SIG-M5 (cell line): ENCODE measurements around the gene RASGRP3.
"Not testable (repeated sequence)": the region's sequence is repeated elsewhere in the genome, so short reads cannot be mapped to it uniquely, and the experiment has no call there.

Source experiments
- DNase-seq: peaks from one replicate; lab custom pipeline; 2025; lab: John Stamatoyannopoulos, UW

The RASGRP3 gene

DNA sequence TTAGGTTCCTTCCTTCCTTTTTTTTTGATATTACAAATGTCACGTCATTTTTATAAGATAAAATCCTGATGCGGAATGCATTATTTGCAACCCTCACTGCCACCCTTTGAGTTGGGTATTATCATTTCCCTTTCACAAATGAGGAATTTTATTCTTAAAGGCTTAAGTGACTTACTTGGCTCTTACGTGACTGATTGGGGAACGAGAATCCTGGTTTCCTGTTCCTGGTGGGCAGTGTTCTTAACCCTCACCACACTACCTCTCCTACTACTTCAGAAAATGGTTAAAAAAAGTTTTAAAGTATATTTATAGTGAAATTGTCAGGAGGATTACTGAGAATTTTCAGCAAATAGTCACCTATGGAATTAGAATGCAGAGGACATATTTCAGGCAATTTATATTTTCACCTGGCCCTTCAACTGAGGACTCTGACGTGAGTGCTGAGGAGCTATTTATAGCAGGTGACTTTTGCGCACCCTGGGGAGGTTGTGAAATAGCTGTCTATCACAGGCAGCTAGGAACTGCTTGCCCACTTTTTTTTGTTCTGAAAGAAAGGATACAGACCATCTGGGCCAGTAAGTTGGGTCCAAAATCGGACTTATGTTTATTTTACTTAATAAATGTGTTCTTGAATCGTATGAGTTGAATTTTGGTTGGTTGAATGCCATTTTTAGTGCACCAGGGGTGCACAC lies 18.7 kb upstream of the RASGRP3 start:
- DNase-seq: no peak

DNA sequence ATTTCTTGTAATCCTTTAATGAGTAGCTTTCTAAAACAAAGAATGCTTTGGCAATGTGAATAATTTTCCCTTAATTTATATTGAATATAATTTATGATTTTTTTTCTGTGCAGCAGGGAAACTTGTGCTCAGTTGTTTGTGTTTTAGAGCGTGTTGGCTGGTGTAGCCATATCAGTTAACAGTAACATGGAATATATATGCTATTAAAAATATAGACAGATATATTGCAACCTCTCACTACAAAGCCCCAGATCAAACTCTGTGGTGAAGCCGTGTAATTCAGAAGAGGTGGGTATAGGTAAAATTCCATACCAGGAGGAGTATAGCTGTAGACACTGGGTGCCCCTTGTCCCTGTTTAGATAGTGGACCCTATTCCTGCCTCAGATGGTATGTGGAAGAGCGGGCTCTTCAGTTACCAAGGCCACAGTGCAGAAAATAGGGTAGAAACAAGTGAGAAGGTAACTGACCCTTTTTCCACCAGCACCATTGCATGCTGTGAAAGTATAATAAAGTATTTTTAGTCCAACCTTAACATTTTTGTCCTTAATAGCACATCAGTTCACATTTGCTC lies 18.1 kb upstream of the RASGRP3 start:
- no peak for DNase-seq

DNA sequence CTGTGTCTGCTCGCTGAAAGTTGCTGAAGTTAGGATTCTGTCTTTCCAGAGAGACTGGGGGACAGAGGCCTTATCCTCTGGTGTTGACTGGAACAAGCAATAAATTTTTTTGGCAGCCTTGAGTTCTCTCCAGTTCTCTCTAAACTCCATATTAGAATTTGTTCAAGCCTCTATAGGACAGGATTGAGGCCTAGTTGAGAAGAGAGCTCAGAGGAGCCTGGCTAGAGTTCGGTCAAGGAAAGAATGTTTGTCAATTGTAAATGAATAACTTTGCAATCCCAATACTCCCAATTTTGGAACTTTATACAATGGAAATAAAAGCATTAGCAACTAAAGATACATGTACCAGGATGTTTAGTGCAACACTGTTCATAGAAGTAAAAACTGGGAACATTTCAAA lies 16.7 kb upstream of the RASGRP3 start:
- no peak for DNase-seq

DNA sequence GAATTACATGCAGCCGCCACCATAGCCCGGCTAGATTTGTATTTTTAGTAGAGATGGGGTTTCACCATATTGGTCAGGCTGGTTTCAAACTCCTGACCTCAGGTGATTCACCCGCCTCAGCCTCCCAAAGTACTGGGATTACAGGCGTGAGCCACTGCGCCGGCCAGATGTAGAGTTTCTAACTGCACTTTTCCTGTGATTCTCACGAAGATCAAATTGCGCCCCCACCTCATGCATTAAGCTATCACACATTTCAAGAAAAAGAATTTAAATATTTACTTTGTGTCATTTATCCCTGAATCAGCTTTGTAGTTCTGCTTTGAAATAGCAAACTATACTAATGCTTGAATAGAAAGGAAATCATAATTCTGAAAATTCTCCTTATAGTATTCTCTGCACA lies 13.9 kb upstream of the RASGRP3 start:
- DNase-seq: not testable (repeated sequence)

DNA sequence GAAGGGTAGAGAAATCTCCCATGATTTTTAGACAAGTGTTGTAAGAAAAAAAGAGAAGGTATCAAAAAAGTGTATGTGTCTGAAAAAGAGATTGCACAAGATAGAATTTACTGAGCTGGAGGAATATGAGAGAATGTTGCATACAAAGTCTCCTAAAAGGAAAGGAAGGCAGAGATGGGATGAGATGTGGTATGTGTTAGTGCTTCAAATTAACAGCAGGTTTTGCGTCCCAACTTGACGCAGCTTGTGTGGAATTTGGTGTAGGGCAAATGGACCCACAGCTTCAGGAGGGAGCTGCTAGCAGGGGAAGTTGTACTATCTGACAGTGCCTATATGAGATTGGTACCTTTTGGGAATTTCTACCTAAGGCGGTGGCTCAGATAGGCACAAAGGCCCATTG lies 9.0 kb upstream of the RASGRP3 start:
- DNase-seq: no peak

DNA sequence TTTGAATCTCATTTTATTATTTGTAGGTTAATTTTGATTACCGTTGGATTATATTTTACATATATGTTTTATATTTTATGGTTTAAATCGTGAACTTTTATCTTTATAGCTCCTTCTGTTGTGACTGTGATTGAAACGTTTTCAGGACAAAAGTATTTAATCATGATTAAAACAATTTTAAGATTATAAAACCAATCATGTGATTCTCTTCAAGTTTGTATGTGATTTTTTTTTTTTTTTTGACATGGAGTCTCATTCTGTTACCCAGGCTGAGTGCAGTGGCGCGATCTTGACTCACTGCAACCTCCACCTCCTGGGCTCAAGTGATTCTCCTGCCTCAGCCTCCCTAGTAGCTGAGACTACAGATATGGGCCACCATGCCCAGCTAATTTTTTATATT lies 7.2 kb upstream of the RASGRP3 start:
- DNase-seq: no peak

DNA sequence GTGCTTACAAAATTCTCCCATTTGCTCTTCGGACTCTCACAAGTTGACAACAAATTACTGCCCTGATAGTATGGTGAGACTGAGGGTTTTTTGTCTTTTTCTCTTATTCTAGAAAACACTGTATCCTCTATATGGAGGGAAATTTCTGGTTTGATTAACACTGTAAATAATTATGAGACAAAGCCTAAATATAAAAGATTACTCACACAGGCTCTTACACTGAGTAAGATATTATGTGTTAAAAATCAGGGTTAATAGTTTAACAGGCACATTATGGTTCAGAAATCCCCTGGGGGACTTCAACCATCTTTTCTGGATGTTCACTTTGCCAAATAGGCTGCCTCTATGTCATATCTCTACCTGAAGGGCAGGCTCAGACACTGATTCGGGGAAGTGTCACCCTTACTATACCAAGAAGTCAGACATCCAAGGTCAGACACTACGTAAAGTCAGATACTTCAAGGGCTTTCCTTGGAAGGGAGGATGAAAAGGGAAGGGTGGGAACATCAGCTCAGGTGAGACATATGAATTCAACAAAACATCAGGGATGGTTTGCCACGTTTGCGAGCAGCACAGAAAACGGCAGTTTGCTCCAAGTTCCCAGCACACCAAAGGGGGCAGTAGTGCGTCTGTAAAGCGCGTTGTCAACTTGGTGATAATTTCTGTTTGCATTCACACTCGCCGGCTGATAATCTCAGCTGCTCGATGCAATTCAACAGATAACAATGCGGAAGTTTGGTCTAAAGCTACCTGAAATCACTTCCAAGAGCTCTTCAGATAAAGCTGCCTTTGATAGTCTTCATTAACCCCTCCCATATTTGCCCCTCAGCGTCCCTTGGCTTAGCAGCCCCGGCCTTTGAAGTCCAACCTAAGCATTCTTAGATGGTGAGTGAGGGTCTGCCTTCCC lies 972 bp upstream of the RASGRP3 start:
- DNase-seq: no peak

DNA sequence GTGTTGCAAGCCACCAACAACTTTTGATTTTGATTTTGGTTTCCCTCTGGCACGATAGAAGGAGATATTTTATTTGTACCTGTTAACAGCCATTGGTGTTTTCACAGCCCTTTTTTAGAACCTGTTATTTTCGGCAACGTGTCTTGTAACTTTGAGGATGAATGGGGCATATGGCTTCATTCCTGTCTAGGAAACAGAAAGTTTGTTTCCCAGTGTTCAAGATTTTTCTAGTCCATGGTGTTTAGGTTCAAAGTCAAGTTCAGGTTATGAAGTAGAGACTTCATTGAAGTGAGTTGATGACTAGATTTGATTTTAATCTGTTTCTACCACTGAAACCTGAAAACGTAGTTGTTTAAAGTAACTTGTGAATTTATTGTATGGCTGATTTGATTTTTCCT lies 343 bp downstream of the RASGRP3 start:
- no peak for DNase-seq

DNA sequence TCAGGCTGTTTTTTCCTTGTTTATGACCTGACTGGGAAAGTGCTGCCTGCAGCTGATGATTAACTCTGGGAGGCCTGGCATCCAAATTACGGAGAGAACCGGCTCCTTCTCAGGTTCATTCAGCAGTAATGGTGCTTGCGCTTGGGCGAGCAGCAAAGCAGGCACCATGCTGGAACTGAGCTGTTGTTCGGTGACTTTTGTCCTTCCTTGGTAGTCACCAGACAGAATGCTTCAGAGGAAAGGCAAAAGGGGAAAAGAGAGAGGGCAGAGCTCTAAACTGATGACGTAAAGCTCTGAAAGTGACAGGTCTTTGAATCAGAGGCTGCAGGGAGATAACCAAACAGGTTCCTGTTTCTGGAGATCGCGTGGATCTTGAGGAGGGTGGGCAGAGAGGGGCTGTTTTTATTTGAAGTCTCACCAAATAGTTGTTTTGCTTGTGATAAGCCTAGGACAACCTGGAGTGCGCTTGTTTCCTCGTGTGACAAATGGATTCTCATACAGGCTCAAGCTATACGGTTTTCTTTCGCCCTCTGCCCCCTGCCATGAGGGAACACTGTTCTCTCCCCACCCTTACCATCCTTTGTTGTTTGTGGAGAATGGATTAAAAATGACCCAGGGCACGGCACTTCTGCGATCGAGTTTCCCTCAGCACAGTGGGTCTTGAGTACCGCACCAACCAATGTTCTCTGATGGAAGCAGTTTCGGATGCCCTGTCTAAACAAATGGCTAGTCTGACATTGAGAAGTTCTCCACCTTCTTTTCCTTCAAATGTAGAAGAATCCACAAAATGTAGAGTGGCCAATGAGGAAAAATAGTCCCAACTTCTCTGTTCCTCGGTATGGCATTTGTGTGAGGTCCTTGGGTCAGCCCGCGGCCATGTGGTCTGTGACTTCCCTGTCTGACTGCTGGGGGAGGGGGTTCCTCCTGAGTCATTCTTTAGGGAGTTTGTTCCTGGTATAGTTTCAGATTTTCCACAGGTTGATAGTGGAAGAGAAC lies 1.3 kb downstream of the RASGRP3 start:
- no peak for DNase-seq

DNA sequence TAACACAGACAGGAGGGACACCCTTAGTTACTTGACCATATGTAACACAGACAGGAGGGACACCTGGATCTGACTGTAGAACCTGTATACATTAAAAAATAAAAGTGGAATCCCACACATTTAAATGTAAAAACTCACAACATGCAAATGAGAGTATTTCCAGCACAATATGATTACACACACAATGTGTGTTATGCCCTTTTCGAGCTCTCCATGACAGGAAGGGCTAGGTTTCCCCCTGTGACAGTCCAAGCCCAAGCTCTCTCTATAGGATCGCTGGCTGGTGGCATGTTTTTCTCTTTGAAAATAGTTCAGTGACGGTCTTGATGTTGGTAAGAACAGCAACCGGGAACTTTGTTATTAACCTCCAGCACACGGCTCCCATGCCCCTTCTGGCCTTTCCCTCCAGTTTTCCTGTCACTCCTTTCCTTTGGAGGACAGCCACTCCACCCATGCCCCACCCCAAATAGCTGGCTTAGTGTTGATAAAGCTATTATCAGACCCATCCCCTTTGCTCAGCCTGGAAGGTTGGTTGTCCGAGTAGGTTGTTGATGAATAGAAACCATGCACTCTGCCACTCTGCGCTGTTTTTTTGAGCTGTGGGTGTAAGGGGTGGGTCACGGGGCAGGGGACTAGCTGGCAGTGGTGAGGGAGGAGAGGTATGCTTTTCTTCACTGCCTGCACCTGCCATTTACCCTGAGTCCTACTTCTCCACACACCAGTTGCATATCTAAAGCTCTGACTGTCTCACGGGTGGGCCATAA lies 2.7 kb downstream of the RASGRP3 start:
- DNase-seq: no peak

DNA sequence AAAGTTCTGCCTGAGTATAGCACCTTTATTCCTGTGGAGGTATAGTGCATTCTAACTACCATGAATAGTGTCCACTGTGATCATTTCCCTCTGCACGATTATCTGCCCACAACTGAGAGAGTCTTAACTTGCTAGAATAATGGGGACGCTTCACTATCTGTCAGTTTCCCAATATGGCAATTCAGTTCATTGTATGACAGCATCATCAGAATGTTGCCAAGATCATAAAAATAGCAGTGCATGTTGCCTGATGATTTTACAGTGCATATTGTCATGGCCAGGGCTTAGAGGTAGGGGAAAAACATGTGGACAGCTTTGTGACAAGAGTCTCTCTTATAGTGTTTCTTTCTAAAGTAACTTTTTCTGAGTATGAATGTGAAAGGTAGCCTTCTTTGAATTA lies 6.1 kb downstream of the RASGRP3 start:
- no peak for DNase-seq

DNA sequence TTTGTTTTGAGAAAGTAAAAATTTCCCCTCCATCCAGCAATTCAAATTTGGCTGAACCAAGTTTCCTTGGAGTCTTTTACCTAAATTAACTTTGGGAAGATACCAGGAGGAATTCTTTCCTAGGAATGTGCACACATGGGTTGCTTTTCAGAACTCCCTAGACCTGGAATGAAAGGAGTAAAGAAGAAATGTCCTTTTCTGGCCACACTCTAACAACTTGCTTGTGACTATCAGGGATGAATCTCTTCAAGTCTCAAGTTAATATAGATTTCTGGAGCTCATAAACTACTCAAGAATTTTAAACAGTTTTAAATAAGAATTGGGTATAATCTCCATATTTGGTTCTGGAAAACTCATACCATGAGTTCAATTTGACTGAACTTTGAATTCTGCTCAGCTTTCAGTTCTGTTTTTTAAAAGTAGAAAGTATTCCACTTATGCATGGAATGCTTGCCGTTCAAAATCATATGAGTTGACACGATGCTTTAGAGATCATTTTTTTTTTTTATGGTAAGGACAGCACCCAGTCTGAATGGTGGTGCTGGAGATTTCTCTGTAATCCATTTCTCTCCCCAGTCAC lies 7.7 kb downstream of the RASGRP3 start:
- DNase-seq: no peak

DNA sequence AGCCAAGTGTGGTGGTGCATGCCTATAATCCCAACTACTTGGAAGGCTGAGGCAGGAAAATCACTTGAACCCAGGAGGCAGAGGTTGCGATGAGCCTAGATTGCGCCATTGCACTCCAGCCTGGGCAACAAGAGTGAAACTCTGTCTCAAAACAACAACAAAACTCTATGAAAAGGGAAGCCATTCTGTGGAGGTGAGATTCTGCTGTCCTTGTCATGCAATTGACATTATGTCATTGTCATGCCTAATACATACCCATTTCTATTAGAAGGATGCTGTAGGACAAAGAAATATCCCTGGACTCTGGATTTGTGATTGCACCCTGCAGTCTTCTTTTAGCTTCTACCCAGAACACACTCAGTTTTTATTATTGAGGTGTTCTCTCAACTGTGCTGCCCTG lies 8.6 kb downstream of the RASGRP3 start:
- no peak for DNase-seq

DNA sequence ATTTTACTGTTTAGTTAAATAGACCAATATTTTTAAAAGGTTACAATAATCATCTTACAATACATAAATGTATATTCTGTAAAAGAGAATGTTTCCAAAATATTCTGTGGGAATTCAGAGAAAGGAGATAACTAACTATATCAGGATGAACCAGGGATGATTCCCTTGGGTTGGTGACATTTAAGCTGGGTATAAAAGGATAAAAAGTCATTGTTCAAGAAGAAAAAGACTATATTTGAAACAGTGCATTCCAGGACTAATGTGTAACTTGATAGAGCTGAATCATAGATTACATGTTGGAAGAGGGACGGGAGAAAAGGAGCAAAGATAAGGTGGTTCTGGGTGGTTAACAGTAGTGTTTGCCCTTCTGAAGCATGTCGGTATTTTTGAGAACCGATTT lies 10.1 kb downstream of the RASGRP3 start:
- DNase-seq: no peak

DNA sequence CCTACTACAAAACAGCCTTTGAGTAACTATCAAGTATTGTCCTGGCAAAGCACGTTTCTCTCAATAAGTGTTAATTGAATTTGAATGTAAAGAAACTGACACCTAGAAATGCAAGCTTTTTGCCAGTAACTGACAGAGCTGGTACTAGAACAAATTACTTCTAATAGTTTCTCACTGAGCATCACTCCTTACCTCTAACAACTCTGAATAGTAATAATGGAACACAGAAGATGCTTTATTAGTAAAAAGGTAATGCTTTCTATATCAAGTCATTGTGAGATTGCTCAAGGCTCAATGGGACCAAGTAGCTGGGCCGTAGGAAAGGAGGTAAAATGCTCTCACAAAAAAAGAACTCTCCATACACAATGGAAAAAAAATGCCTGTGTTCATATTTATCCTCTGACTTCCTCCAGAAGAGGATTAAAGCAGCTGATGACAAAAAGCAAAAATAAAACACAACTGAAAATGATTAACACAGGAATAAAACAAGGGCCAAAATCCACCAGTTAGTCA lies 11.8 kb downstream of the RASGRP3 start:
- DNase-seq: no peak

DNA sequence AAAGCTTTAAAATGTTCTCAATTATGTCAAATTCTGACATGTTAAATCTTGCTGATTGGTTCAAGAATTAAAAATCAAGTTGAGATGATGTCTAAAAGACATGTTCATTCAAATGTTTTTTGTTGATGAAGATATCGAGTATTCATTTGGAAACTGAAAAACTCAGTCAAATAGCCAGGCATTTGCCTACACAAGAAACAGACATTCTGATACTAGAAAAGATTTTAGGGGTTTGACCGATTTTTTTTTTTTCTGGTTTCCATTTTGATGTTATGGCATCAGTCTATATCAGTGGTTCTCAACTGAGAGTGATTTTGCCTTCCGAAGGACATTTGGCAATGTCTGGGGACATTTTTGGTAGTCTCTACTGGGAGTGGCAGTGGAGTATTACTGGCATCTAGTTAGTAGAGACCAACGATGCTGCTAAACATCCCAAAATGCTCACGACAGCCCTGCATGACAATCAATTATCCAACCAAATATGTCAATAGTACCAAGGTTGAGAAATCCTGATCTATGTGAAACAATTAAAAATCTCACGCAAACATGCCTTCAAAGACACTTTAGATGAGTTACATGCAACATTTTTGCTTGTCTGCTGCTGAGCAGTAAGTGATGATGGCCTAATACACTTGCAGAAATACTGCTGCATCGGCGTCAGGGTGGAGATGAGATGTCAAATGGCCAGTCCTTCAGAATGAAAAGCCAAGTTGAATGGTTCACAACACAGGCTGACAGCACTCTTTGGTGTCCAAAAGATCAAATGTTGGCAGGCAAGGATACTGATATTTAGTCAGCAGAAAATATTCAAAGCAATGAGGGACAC lies 12.5 kb downstream of the RASGRP3 start:
- DNase-seq: no peak

DNA sequence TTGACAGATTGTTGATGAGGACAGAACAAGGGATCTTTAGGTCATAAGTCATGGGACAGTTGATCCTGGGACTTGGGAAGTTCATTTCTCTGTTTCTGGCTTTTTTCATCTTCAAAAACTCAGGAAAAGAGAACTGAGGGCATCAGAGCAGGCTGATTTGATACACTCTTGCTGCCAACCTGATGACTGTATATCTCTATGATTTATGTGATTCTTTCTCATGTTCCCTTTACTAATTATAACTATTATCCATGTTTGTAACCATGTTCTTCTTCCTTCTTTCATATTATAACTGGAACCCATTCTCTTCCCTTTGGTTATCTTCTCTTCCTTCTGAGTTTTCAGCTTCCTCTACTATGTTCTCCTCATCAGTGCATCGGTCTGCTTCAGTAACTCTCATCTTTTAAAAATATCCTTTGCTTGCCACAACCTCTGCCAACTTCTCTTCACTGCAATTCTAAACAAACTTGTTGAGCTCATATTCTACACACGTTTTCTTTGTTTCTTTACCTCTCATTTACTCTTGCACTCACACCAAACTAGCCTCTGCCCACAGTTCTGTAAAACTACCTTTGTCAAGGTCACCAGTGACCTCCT lies 13.5 kb downstream of the RASGRP3 start:
- no peak for DNase-seq

DNA sequence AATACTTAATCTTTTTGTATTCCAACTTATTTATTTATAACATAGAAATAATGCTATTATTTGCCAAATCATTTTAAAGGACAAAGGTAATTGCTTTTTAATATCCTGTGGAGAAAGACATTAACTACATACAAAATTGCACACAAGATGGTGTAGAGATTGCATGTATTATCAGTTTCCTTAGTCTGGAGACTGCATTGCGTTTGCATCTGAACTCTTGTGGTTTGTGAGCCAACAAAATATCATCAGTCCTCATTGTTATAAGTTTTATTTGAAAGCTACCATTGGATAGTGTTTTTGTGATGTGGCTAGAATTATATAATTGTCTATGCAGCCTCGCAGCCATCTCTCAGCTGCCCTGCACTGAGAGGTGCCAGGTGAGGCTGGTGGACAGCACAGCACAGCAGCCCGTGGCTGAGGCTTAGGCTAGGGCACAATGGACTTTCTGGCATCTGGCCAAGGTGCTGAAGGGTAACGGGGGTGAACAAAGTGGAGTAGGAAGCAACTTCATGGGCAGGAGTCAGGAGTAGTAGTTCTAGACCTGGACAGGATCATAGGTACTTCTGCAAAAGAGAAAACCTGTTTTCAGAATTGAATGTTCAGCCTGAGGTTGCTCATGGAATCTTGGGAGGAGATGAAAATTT lies 15.1 kb downstream of the RASGRP3 start:
- DNase-seq: no peak
